GM21717 (cell line): ENCODE measurements around the gene DEGS1.
"Not testable (repeated sequence)": the region's sequence is repeated elsewhere in the genome, so short reads cannot be mapped to it uniquely, and the experiment has no call there.

Source experiments
- ATAC-seq: cut with Tn5 transposase; IDR thresholded peaks from one replicate; pipeline ENCODE4 v1.9.1; 2021; ENCODE audit warnings: mild to moderate bottlenecking, moderate library complexity; ENCODE audit not compliant: unreplicated experiment

The DEGS1 gene

DNA sequence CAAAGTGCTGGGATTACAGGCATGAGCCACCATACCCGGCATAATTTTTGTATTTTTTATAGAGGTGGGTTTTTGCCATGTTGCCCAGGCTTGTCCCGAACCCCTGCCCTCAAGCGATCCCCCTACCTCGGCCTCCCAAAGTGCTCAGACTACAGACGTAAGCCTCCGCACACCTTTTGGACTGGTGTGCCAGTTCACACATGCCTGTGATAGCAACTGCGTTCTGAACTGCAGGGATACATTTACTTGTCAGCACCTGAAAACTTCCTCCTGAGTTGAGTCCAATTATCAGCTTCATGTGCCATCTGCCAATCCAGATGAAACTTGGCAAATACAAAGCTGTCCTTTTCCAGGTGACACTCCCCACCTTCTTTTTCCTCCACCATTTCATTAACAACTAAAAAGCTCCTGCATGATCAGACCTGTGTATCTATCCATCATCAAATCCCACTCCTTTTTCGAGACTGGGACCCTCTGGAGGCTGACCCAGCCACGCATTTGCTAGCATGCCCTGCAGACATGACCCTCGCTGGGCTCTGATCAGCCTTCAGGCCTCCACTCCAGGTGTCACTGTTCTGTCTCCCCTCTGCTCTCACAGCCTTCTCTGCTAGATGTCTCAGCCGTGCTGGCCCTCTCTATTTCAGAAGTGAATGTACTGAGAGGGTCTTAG is 2.1 kb upstream of the DEGS1 start:
- no peak for ATAC-seq

DNA sequence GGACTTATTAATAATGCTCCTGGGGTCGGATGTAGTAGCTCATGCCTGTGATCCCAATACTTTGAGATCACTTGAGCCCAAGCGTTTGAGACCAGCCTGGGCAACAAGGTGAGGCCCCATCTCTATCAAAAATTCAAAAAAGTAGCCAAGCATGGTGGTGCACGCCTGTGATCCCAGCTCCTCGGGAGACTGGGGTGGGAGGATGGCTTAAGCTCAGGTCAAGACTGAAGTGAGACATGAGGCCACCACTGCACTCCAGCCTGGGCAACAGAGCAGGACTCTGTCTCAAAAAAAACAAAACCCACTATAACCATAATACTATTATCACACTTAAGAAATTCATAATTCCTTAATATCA is 1.6 kb upstream of the DEGS1 start:
- no peak for ATAC-seq

DNA sequence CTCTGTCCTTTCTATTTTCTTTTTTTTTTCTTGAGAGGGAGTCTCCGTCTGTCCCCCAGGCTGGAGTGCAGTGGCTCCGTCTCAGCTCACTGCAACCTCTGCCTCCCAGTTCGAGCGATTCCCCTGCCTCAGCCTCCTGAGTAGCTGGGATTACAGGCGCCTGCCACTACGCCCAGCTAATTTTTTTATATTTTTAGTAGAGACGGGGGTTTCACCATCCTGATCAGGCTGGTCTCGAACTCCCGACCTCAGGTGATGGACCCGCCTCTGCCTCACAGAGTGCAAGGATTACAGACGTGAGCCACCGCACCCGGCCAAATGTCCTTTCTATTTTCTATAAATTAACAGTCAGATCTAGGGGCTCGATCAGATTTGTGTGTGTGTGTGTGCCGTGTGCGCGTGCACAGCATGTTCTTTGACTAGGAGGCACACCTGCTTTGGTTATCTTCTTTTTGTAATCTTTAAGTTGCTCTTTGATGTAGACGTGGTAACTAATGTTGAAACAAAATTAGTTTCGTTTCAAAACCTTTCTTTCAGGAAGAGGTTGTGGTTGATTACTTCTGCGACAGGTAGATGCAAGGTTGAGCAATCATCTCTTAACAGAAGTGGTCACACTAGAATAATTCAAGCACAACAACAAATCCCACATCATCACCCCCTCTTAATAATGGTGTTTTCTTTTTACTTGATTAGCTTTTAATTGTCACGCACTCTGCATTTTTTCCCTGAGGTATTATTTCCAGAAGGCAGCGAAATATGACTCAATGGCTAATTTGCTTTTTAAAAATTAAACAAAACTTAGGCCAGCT is 779 bp upstream of the DEGS1 start:
- ATAC-seq, result peak; percentile 48

DNA sequence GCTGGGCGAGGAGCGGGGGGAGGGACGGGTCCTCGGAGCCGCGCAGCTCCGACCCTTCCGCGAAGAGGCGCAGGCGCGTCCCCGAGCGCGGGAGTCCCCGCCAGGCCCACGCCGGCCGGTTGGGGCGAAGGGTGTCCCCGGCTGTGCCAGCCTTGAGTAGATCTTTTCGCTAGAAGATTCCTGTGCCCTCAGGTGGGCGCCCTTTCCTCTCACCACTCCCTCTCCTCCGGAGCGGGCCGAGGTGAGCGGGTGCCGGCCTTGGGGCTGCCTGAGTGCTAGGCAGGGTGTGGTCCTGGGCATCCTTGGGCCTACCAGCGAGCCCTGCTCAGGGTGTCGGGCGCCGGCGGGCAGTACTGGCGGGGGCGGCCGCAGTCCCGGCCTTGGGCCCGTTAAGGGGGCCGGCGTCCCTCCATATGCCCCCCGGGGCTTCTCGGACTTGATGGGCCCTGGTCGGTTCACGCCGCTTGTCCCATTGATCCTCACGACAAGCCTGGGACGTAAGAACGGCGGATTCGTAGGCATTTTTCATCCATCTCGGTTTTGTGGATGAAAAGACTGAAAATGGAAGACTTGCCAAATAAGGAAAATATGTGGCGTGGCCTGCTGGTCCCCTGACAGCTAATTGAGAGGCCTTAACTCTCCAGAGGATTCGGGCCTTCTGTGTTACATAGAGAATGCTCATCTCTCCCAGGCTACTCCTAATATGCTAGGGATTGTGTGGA is 712 bp downstream of the DEGS1 start:
- ATAC-seq, result peak; percentile 43

DNA sequence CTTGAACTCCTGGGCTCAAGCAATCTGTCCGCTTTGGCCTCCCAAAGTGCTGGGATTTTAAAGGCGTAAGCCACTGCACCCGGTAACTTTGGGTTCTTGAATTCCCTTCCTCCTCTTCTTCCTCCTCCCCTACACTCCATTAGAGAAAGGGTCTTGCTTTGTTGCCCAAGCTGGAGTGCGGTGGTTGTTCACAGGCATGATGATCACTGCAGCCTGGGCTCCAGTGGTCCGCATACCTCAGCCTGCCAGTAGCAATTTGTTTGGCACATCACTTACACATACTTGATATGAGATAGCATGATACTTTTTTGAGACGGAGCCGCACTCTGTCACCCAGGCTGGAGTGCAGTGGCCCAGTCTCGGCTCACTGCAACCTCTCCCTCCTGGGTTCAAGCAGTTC is 2.2 kb downstream of the DEGS1 start:
- ATAC-seq, result no peak

DNA sequence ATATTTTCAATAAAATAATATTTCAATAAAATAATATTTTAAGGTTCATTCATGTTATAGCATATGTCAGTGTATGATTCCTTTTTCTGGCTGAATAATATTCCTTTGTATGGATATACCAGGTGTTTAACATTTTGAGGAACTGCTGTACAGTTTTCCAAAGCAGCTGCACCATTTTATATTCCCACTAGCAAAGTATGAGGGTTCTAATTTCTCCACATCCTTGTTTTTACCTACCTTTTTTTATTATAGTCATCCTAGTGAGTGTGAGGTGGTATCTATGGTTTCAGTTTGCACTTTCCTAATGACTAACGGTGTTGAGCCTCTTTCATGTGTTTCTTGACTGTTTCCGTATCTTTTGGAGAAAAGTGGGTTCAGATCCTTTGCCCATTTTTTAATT is 5.2 kb downstream of the DEGS1 start:
- no peak for ATAC-seq

DNA sequence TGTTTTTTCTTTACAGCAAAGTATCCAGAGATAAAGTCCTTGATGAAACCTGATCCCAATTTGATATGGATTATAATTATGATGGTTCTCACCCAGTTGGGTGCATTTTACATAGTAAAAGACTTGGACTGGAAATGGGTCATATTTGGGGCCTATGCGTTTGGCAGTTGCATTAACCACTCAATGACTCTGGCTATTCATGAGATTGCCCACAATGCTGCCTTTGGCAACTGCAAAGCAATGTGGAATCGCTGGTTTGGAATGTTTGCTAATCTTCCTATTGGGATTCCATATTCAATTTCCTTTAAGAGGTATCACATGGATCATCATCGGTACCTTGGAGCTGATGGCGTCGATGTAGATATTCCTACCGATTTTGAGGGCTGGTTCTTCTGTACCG is 6.5 kb downstream of the DEGS1 start:
- no peak for ATAC-seq

DNA sequence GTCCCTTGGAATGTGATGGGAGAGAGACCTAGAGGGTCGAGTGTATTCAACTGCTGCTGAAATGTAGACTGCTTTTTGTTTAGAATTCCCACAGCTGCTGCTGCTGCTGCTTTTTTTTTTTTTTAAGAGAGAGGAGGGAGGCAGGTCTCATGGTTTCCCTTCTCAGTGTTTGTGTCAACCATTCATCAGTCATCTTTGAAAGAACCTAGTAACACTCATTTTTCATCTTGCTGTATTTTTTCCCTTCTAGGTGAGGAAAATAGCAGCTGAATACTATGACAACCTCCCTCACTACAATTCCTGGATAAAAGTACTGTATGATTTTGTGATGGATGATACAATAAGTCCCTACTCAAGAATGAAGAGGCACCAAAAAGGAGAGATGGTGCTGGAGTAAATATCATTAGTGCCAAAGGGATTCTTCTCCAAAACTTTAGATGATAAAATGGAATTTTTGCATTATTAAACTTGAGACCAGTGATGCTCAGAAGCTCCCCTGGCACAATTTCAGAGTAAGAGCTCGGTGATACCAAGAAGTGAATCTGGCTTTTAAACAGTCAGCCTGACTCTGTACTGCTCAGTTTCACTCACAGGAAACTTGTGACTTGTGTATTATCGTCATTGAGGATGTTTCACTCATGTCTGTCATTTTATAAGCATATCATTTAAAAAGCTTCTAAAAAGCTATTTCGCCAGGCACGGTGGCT is 9.2 kb downstream of the DEGS1 start:
- ATAC-seq, result no peak

DNA sequence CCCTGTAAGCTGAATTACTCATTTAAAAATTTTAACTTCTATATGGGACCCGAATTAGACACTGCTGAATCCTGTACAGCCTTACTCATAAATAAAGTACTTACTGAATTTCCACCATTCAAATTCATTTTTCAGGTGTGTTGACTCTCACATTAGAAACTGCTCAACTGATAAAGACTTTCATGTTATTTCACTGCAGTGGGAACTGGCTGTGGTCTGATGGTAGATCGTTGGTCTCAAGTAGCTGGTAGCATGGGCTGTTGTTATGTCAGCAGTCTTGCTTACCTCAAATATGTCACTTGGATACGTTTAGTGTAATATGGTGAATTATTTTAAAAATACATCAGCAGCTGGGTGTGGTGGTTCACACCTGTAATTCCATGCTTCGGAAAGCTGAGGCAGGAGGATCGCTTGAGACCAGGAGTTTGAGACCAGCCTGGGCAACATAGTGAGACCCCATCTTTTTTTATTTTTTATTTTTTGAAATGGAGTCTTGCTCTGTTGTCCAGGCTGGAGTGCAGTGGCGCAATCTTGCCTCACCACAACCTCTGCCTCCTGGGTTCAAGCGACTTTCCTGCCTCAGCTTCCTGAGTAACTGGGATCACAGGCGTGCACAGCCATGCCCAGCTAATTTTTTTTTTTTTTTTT is 10.4 kb downstream of the DEGS1 start:
- no peak for ATAC-seq

DNA sequence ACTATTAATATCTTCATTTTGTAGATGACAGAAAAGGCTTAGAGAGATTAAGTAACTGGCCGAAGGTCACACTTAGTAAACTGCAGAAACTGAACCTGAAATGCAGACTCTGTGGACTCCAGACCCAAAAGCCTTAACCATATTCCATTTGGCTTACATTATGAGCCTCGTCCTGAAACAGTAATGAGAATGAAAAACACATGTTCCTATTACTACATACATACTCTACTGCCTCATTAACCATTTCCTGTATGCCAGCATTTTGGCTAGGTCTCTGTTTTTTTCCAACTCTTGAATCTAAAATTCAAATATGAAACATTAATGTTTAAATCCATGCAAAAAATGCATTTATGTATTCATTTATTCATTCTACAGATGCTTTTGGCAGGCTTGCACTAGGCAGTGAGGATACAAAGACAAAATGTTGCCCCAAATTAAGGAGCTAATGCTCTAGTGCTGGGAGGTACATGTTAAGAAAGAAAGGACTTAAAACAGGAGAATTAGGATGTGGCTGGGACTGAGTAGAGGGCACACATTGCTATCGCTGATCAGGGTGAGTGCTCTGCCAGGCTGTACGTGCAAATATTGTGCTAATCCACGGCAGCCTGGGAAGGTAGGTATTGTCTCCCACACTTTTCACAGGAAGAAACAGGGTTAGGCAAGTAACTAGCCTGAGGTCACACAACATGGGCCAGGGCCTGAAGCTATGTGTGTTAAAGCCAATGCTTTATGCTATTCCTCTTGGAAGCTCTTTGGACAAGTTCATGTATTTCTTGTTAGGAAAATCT is 14.0 kb downstream of the DEGS1 start:
- ATAC-seq, result no peak

DNA sequence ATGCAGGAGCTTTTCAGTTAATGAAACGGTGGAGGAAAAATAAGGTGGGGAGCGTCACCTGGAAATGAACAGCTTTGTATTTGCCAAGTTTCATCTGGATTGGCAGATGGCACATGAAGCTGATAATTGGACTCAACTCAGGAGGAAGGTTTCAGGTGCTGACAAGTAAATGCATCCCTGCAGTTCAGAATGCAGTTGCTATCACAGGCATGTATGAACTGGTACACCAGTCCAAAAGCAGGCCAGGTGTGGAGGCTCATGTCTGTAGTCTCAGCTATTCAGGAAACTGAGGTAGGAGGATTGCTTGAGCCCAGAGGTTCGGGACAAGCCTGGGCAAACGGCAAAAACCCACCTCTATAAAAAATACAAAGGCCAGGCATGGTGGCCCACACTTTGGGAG is 15.5 kb downstream of the DEGS1 start:
- ATAC-seq, result no peak

DNA sequence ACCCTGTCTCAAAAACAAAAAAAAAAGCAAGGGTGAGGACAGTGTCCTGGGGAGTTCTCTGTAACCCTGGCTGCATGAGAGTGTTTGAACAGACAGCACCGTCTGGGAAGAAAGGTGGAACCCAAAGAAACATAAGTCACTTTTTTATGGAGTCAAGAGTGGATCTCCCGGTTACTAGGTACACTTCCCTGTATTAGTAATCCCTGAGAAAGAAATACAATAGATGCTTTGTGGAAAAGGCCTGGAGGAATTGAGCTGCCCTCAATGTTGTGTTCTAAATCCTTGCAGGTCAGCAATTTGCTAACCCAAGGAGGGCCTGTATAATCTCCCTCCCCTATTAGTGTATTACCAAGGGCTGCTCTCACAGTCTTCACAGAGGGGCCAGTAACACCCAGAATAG is 16.6 kb downstream of the DEGS1 start:
- no peak for ATAC-seq

DNA sequence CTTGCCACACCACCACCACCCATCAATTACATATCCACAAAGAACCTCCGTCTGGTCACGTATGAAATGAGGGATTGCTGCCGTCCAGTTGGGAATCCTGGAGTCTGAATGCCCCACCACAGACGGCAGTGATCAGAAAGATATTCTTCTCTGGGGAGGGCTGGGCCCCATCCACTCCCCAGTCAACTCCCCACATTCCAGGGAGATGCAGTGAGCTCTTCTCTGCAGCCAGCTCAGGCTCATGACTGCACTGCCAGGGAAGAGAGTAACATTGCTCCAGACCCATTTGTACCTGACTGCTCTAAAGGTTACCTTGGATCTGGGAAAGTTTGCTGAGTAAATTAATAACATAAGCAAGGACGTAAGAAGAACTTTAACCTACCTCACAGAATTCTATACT is 18.3 kb downstream of the DEGS1 start:
- ATAC-seq, result no peak

DNA sequence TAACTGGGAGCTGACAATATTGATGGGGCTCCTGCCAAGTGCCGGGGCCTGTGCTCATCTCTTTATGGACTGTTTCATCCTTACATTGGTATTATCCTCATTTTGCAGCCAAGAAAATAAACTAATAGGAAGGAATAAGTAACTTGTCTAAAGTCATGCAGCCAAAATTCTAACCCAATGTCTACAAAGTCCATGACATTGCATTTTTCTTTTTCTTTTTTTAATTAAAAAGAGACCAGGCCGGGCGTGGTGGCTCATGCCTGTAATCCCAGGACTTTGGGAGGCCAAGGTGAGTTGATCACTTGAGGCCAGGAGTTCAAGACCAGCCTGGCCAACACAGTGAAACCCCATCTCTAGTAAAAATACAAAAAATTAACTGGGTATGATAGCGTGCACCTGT is 18.8 kb downstream of the DEGS1 start:
- ATAC-seq, result no peak

DNA sequence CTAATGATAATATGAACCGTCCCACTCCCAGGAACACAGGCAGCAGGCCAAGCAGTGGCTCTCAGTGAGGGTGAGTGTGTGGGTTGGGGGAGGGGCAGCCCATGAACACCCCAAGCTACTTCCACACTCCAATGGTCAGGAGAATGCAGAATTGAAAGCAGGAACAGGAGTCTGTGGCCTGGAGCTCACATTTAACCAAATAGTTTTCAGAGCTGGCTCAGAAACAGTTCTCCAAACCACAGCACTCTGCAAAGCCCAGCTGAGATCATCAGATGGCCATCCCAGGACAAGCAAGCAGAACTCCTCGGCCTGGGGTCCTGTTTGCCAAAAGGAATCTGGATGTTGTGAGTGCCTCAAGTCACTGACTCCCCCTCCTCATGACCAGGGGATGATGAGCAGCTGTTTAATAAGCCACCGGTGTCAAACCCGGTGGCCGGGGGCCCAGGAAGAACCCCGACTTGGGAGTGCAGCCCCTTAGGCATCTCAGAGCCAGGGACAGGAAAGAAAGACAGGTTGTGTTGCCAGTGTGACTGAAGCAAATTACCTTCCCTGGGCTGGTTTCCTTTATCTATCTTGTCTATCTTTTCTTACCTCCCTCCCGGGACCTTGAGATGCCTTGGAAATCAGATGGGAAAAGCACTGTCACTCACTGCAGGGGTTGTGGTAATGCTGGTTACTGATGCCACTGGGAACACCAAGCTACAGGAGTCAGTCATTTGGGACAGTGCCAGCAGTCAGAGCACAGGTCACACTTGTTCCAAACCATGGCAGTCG is 20.4 kb downstream of the DEGS1 start:
- peak; percentile 53 for ATAC-seq

DNA sequence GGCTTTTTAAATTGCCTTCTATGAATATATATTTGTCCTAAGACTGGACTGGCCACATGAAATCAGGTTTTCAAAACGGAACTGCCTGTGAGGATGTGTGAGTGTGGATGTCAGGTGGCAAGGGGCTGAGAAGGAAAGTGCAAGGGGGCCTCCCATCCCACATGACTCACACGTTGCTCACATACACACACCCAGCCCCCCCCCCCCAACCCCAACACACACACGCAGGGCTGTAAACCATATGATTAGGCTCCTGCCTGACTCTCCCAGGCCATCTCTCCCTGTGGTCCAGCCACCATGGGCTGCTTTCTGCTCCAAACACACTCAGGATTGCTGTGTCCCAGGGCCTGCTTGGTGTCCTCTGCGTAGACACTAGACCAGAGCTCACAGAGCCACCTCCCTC is 22.4 kb downstream of the DEGS1 start:
- ATAC-seq, result peak; percentile 43

DNA sequence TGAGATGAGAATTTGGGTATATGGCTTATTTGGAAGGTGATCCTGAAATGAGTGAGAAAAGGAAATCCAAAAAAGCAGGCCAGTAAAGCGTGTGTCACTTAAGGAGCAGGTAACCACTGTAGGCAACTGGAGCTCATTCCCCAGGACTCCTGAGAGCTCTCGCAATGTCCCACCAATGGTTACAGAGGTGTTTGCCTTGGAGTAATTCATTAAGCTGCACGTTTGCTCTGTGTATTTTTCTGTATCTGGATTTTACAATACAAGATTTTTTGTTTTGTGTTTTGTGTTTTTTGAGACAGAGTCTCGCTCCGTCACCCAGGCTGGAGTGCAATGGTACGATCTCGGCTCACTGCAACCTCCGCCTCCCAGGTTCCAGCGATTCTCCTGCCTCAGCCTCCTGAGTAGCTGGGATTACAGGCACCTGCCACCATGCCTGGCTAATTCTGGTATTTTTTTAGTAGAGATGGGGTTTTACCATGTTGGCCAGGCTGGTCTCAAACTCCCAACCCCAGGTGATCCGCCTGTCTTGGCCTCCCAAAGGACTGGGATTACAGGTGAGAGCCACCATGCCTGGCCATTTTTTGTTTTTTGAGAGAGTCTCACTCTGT is 23.0 kb downstream of the DEGS1 start:
- ATAC-seq, result not testable (repeated sequence)

DNA sequence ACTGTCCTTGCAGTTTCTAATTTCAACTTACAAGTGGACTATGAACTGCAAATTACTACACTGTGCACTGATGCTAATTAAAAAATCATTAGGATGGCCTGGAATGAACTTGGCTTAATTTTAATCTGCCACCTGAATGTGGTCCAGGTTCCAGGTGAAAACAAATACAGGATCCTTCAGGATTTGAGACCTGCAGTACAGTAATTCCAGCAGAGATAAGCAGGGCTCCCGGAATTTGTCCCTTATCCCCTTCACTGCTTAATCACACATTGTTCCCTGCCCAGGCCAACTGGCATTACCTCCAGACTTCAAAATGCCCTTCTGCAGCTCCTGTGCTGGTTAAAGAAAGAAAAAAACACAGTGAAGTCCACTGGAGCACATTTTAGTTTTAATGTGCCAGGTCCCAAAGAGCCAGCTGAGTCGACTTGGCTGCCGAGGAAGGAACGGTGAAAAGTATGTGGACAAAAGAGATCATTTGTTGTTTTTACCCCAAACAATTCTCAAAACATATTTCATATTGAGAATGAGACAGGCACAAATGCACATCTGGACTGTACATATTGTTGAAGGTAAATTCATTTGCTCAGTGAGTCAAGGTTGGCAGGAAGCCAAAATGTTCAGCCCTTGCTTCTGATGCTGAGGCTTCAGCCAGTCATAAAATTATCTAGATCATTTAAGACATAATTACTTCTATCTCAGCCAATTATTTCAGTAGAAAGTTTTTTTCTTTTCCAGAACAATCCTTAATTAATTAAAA is 28.3 kb downstream of the DEGS1 start:
- no peak for ATAC-seq
